Fibroblast of skin of left biceps (primary cell): ENCODE measurements around the gene ARHGEF3.

Experiments
- DNase-seq, 2 experiments: peaks; one replicate each; pipeline ENCODE4 v3.0.0-alpha.2; 2013; ENCODE audit warnings: low read depth in 2 of 2

Gene ARHGEF3

GRCh38 chr3:56822501-56822900, 20.8 kb upstream of the ARHGEF3 start:
- DNase-seq = no peak

DNA sequence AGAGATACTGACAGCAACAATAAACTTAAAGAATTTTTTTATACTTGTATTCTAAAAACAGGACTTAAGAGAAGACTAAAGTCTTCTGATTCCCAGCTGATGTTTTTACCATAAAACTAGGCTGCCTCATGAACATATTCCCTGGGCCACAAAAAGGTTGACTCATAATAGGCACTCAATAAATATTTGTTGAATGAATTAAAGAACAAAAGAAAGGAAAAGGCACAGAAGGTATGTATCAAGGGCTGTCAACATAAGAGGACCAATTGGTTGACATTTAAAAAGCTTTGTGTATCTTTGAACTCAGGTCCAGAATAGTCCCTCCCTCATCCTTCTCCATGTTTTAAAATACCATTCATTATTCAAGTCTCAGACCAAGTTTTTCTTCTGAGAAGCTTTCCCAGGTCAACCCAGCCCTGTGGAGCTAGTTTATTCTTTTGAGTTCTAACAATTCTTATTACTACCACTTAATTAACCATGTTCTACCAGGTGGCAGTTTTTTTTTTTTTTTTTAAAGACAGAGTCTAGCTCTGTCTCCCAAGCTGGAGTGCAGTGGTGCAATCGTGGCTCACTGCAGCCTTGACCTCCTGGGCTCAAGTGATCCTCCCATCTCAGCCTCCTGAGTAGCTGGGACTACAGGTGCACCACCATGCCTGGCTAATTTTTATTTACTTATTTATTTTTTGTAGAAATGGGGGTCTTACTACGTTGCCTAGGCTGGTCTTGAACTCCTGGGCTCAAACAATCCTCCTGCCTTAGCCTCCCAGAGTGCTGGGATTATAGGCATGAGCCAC, 17.5 kb upstream of the ARHGEF3 start:
- no peak for DNase-seq

DNA sequence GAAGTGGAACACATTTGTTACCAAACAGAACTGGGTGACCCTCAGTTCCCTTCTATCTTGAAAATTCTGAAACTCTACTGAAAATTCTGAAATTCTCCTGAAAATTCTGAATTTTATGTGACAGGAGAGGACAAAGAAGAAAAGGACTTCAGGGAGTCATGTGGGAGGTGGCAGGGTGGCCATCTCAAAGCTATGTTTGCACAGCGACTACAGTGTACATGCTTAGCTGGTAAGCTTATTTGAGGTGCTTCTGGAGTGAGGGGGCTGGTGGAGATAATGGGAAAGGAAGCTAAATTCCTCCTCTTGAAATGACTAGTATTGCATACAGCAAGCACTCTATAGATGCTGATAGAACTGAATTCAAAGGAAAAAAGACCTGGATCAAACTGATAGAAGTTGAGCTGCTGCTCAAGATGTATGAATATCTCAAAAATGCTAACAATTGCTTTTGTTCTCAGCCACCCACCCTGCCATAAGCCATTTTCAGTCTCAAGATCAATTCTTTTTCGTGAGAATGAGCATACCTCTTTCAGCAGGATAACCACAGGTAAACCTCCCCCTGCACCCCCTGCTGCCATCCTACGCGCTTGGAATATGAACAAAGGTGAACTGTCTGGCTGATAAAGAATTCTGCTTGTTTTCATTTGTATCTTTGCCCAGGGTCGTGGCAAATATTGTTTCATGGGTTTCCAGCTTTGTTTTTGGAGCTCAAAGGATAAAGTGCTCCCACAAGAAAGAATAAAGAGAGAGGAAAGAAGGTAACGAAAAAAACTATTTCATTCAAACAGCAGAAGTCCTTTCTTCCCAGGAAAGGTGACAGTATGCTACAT, 16.6 kb upstream of the ARHGEF3 start:
- no peak for DNase-seq

DNA sequence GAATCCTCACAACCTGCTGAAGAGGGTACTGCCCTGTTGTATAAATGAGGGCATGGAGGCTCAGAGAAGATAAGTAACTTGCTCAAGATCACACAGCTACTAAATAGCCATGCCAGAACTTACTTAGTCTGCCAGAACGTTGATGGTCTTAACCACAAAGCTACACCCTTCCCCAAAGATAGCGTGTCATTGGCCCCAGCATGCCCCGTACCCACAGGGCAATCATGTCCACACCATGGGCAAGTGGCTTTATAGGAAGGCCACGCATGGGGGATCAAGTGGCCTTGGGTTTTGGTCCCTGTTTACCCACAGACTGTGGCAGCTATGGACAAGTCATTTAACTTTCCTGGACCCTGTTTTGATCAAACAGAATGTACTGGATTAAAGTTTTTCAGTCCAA, 15.9 kb upstream of the ARHGEF3 start:
- no peak for DNase-seq

DNA sequence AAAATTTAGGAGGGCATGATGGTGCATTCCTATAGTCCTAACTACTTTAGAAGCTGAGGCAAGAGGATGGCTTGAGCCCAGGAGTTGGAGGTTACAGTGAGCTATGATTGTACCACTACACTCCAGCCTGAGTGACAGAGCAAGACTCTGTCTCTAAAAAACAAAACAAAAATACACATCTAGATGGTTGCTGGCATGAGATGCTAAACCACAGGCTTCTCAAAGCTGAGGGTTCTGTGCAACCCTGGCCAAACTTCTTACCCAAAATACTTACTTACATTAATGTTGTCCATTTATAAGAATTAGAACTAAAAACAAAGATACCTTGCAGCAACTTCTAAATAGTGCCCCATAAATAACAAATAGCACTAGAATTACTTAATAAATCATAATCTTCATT, 14.3 kb upstream of the ARHGEF3 start:
- DNase-seq = no peak

DNA sequence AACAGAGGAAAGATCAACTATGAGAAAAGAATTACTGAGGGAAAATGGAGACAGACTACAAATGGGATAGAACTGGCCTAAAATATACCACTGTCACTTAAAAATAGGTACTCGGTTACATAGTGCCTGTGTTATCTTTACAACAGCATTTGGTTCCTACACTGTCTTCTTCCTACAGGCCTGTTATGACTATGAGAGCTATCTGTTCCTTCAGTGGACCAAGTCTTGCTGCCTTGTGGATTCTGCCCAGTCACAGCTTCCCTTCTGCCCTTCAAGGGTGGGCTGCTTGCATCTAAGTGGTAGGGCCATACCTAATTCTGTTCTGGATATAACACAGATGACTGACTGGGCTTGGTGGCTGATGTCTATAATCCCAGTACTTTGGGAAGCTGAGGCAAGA, 13.8 kb upstream of the ARHGEF3 start:
- no peak for DNase-seq

DNA sequence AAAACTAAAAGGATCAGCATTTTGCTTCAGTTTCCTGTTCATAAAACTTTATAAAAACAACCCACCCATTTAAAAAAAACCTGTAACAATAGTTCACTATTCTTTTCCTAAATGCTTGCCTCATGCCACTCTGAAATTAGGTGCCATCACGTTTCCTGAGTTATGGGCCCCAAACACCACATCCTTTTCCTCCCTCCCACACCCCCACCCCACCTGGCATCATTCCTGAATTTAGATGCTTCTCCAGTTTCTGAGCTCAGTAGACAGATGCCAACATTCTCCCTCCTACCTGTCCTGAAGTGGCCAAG, 11.9 kb upstream of the ARHGEF3 start:
- DNase-seq = no peak

GRCh38 chr3:56812754-56813652, 11.3 kb upstream of the ARHGEF3 start:
- DNase-seq = peak in 1 of 2 experiments; percentile 5

DNA sequence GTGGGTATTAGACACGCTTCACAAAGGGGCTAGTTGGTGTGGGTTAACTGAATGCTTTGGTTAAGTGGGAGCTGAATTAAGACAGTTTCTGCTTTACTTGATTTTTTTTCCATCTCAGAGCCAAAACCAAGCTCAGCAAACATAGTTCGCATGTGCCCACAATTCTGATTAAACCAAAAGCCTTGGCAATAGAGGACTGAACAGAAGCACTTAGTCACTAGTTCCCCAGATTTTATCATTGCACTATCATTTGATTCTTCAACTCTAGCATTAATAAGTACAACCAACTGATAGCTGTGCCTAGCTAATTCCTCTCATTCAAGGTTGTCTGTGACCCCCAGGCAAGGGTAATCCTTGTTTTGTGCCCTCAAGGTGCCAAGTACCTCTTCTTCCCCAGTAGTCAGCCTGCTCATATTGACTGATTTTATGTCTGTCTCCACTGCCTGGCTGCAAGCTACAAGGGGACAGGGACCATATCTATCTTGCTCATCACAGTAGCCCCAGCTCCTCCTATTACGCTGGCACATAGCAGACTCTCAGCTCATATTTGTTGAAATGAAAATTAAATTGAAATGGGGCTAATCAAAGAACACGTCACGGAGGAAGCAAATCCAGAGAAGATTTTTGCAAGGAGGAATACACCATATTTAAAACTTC, 9.9 kb upstream of the ARHGEF3 start:
- DNase-seq = no peak

DNA sequence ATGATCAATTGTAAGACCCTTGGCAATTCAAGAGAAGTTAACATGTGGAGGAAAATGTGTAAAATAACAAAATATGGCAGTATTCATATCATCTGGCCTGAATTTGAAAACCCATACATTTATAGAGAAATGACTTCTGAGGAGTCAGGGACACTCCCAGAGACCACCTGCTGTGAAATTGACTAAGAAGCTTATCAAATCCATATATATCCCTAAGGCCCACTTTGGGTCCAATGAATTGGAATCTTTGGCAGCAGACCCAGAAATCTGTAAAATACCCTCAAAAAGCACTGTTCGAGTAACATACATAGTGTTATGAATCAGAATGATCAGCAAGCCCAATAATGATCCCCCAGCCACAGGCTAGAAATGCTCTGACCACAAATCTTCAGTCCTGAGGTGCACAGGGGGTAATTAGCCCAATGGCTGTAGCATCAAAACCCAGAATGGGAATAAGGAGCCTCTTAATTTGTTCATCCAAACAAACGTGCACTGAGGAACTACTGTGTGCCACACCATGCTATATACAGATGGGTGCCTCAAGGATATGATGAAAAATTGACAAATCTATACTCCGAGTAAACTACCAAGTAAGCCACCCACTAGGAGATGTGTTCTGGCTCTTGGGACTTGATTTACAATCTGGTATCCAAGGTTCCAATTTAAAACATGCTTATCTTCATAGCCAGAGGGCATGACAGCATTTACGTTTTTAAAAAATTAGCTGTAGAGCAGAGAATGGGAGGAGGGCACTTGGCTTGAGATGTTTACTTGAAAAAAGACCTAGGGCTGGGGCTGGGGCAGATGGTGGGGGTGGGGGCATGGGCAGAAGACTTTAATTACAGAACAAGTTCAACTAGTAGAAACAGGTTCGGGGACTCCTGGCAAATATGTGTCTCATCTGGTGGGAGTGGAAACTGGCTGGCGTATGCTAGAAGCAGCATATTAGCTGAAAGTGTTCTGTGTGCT, 9.1 kb upstream of the ARHGEF3 start:
- DNase-seq = no peak

- DNase-seq = no peak
Observed at GRCh38 chr3:56806407-56806806, 4.7 kb upstream of the ARHGEF3 start.

- no peak for DNase-seq
Observed at GRCh38 chr3:56802790-56803189, 1.0 kb upstream of the ARHGEF3 start.

DNA sequence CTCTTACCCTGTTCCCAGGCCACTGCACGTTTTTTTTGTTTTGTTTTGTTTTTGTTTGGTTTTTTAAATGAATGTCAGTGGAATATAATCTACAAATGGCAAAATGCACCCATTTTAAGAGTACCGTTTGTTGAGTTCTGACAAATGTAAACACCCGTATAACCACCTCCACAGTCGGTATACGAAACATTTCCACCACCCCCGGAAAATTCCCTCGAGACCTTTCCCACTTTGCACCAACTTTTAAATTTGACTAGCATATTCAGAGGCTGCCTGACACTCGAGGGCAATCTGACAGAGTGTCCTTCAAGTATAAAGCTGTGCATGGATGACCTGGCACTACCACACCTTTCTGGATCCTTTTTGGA, 613 bp upstream of the ARHGEF3 start:
- DNase-seq = no peak

DNA sequence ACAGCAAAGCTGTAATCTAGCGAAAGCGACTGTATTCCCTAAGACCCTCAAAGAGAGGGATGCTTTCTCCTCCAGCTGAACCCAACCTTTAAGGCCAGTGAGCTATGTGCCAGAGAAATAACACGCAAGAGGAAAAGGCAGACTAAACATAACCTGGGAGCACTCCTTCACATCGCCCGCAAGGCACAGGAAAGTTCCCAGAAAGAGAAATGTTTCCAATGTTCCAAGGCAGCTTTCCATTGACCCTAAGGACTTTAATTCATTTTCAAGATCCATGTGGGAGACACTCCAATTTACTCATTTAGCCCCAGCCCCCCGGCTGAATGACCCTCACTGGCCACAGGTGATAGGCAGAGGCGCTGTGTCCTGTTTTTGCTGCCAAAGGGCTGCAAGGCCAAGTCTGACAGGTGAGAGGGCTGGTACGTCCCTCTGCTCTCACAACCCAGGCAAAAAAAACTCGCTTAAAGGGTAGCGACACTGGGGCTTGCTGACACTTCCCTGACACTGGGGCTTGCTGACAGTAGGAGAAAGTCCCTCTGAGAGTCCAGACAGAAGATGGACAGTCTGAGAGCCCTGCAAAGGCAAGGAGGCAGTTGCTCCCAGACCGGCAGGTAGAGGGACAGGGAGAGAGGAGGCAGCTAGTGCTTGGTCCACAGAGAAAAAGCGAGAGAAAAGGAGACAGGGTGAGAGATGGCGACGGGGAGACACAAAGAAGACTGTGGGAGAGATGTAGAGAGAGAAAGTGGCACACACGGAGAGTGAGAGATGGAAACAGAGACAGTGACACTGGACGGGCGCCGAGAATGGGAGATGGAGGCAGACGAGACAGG, 702 bp downstream of the ARHGEF3 start:
- no peak for DNase-seq

DNA sequence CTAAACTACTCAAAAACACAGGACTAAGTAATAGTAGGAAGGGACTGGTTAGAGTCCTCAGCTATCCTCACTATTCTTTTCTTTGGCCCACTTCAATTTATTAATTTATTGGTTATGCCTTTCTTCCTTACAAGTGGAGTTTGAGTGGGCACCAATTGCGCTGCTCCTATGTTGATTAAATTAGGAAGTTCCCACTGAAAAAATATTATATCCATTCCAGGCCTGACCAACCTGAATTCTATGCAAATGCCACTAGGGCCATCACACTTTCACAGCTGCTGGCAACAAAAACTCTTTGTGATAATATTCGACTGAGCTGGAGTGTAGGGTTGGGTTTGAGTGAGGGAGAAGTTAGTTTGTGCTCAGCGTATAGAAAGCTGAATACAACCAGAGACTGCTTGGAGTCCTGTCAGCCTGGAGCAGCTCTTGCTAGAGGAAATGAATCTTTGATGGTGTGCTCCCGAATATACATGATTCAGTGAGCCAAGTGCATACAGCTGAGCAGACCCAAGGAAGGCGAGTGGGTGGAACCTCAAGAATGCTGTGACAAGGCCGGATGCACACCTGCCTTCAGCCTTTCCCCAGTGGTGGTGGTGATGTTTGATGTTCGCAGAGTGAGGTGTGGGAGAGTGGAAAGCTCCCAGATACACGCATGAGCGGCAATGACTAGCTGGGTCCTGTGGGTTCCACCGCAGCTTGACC, 1.5 kb downstream of the ARHGEF3 start:
- no peak for DNase-seq

DNA sequence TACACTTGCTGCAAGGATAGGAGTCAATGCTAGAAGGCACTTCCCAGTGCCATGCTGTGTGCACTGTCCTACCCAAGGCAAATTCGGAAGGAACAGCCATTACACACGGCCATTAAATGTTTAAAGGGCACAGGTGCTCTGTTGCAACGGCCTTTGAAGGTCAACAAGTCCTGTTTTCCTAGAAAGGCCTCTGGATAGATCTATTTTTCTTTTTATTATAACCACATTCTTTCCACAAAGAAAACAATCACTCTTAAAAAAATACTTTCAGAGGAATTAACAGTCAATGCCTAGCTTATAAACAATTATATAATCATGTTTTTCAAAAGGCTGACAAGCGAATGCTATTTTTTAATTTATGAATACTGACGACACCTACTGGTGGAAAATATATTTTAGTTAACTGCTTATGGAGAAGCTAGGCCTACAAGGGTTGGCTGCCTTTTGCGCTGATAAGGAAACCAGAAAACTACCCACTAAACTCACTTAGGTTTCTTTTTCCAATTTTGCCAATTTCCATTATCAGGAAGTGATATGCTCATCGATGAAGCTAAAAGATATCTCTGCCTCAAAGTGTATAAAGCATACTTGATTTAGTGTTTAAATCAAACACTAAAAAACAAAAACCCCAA, 2.4 kb downstream of the ARHGEF3 start:
- peak in 1 of 2 experiments; percentile 10 for DNase-seq

GRCh38 chr3:56796996-56797395, 4.8 kb downstream of the ARHGEF3 start:
- no peak for DNase-seq

- peak in 1 of 2 experiments; percentile 2 for DNase-seq
Observed at GRCh38 chr3:56796202-56796601, 5.5 kb downstream of the ARHGEF3 start.

DNA sequence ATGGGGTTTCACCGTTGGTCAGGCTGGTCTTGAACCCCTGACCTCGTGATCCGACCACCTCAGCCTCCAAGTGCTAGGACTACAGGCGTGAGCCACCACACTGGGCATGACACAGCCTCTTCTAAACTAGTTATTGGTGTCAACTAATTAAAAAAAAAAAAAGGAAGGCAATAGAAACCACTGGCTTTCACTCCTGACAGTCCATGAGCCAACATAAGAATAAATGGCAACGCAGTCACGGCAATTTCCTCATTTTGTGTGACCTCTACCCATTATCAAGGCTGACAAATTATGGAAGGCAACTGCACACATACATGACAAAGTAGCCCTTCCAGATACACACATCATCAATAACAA, 5.9 kb downstream of the ARHGEF3 start:
- DNase-seq = no peak
